Measurements from ENCODE around the gene ADAMTS16. TPM values are rescaled to one million over a fixed set of nuclear protein-coding genes. Genes with fewer than 3 reads are reported as not detected.

Gene ADAMTS16, protein sequence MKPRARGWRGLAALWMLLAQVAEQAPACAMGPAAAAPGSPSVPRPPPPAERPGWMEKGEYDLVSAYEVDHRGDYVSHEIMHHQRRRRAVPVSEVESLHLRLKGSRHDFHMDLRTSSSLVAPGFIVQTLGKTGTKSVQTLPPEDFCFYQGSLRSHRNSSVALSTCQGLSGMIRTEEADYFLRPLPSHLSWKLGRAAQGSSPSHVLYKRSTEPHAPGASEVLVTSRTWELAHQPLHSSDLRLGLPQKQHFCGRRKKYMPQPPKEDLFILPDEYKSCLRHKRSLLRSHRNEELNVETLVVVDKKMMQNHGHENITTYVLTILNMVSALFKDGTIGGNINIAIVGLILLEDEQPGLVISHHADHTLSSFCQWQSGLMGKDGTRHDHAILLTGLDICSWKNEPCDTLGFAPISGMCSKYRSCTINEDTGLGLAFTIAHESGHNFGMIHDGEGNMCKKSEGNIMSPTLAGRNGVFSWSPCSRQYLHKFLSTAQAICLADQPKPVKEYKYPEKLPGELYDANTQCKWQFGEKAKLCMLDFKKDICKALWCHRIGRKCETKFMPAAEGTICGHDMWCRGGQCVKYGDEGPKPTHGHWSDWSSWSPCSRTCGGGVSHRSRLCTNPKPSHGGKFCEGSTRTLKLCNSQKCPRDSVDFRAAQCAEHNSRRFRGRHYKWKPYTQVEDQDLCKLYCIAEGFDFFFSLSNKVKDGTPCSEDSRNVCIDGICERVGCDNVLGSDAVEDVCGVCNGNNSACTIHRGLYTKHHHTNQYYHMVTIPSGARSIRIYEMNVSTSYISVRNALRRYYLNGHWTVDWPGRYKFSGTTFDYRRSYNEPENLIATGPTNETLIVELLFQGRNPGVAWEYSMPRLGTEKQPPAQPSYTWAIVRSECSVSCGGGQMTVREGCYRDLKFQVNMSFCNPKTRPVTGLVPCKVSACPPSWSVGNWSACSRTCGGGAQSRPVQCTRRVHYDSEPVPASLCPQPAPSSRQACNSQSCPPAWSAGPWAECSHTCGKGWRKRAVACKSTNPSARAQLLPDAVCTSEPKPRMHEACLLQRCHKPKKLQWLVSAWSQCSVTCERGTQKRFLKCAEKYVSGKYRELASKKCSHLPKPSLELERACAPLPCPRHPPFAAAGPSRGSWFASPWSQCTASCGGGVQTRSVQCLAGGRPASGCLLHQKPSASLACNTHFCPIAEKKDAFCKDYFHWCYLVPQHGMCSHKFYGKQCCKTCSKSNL
- total RNA-seq = not detected
- polyA plus RNA-seq = not detected
- long read RNA-seq, donor 1 = 0 reads
- long read RNA-seq, donor 2 = 0 reads

DNA sequence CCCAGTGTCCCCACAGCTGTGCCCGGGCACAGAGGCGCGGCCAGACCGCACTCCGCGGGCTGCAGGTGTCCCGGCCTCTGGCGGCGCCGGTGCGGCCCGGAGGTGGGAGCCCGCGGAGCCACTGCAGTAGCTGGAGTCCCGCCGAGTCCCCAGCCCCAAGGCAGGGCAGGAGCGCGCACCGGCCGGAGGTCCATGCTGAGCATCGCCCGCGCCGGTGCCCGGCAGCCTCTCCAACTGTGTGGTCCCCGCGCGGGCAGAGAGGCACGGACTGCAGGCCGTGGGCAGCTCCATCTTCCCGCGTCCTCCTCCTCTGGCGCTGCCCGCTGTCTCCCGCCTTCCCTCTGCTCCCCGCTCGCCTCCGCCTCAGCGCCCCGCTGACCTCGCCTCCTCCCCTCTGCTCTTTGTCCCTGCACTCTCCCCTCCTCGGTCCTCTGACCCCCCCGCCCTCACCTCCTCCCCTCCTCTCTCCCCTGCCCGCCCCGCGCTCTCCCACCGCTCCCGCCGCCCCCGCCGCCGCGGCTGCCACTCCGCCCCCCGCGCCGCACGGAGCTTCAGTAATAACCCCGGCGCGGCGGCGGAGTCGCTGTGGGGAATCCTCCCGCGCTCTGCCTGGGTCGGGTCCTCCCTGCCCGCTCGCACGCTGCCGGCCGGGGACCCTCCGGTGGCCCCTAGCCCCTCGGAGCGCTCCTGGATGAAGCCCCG lies at the start of gene ADAMTS16:
Gene ADAMTS16 (plus strand): TSS at position 554 of the 702 bp plus-strand sequence. CDS start 138 bp downstream, at position 692.
- H3K4me3 ChIP-seq = peak within 1 kb of the TSS in 7 of 8 donors; percentile 4 to 51 (median 15)
- 2 to 8% (median 4%) methylated on average over 51 to 76 of the region's 76 CpGs for WGBS, 5 donors
- H3K36me3 ChIP-seq = no peaks in the 10 kb centered on the region
- H3K27ac ChIP-seq = no peak within 1 kb of the TSS
- peaks cover 5 to 25% (median 18%) of the 10 kb centered on the region in 6 donors for H3K4me1 ChIP-seq
- H3K9me3 ChIP-seq = no peaks in the 10 kb centered on the region
- peaks cover 8 to 52% (median 25%) of the 10 kb centered on the region in 7 donors for H3K27me3 ChIP-seq (replicated peaks in 1 of 7)
- intact Hi-C loops (cut with DNase I; ENCODE audit: low total_unique reads) = loop anchor here (5.0 kb wide), 1 partner anchor 277 kb away; no protein-coding TSS in a partner anchor
- DNase-seq = no peak
- no peak for TF ChIP-seq POLR2A (IDR thresholded peaks at IDR 0.05)
- TF ChIP-seq, protein P1, sequence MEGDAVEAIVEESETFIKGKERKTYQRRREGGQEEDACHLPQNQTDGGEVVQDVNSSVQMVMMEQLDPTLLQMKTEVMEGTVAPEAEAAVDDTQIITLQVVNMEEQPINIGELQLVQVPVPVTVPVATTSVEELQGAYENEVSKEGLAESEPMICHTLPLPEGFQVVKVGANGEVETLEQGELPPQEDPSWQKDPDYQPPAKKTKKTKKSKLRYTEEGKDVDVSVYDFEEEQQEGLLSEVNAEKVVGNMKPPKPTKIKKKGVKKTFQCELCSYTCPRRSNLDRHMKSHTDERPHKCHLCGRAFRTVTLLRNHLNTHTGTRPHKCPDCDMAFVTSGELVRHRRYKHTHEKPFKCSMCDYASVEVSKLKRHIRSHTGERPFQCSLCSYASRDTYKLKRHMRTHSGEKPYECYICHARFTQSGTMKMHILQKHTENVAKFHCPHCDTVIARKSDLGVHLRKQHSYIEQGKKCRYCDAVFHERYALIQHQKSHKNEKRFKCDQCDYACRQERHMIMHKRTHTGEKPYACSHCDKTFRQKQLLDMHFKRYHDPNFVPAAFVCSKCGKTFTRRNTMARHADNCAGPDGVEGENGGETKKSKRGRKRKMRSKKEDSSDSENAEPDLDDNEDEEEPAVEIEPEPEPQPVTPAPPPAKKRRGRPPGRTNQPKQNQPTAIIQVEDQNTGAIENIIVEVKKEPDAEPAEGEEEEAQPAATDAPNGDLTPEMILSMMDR (IDR thresholded peaks at IDR 0.05 in 8 of 11, conservative IDR thresholded peaks at IDR 0.05 in 3 of 11) = no peak
- TF ChIP-seq POLR2AphosphoS5 (IDR thresholded peaks at IDR 0.05) = no peak

DNA sequence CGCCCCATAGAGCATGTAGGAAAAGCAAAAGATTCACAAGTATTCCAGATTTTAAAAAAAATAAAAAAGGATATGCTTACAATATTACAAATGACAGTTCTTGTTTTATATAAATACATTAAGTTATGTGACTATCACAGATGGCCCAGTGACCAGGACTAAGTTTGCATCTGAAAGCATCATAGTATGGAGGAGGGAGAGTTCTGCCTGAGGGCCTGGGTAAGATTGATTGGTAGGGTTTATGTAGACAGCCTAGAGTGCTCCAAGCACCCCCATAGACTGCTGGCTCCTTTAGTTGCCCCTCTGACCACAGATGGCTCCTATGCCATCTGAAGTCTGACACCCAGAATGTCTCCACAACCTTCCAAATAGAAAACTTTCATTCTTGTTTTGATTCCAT lies 48.0 kb upstream of the ADAMTS16 start:
- H3K27me3 ChIP-seq (replicated peaks in 1 of 7) = no peaks in the 10 kb centered on the region
- H3K4me3 ChIP-seq = no peak overlapping the region
- TF ChIP-seq, protein P1 (IDR thresholded peaks at IDR 0.05 in 8 of 11, conservative IDR thresholded peaks at IDR 0.05 in 3 of 11) = no peak
- TF ChIP-seq POLR2A (IDR thresholded peaks at IDR 0.05) = no peak
- TF ChIP-seq POLR2AphosphoS5 (IDR thresholded peaks at IDR 0.05) = no peak
- no peak overlapping the region for H3K27ac ChIP-seq
- no peaks in the 10 kb centered on the region for H3K4me1 ChIP-seq
- DNase-seq = no peak
- 0 to 57% (median 32%) methylated on average over 1 of the region's 1 CpG for WGBS, 5 donors
- peaks cover 0 to 3% (median 0%) of the 10 kb centered on the region in 8 donors for H3K9me3 ChIP-seq
- no peaks in the 10 kb centered on the region for H3K36me3 ChIP-seq
- intact Hi-C loops (cut with DNase I; ENCODE audit: low total_unique reads) = no loop called here

DNA sequence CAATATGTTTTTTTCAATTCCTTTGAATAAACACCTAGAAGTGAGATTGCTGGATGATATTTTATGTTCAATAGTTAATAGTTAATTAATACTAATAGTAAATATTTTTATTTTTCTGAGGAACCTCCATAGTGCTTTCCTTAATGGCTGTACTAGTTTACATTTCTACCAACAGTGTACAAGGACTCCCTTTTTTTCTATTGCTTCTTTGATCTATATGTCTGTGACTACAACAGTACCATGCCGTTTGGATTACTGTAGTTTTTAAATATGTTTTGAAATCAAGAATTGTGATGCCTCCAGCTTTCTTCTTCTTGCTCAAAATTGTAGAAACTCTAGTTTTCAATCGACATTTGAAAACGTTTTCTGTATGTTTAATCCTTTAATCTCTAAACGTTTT lies 39.5 kb upstream of the ADAMTS16 start:
- 64 to 87% (median 72%) methylated on average over 4 of the region's 4 CpGs for WGBS, 5 donors
- Histone ChIP-seq H3K4me1 (no peaks in the 10 kb centered on the region), H3K4me3 (no peak overlapping the region), H3K27me3 (replicated peaks in 1 of 7) (no peaks in the 10 kb centered on the region), H3K36me3 (no peaks in the 10 kb centered on the region), H3K27ac (no peak overlapping the region), H3K9me3 (peaks cover 0 to 13% (median 3%) of the 10 kb centered on the region in 8 donors)
- DNase-seq = no peak
- intact Hi-C loops (cut with DNase I; ENCODE audit: low total_unique reads) = no loop called here
- no peak for TF ChIP-seq POLR2AphosphoS5 (IDR thresholded peaks at IDR 0.05)
- TF ChIP-seq, protein P1 (IDR thresholded peaks at IDR 0.05 in 8 of 11, conservative IDR thresholded peaks at IDR 0.05 in 3 of 11) = no peak
- no peak for TF ChIP-seq POLR2A (IDR thresholded peaks at IDR 0.05)
